BLaER1 (cell line): Measurements from ENCODE around the gene ZHX3.

Source experiments
- H3K27ac ChIP-seq: shearing (Covaris generic); formaldehyde crosslinking; 2 replicates; pipeline ENCODE4 v1.8.1; 2022
- H3K27me3 ChIP-seq: shearing (Covaris generic); formaldehyde crosslinking; 2 replicates; pipeline ENCODE4 v1.8.1; 2022
- H3K36me3 ChIP-seq: shearing (Covaris generic); formaldehyde crosslinking; 2 replicates; pipeline ENCODE4 v1.8.1; 2022
- H3K4me1 ChIP-seq: shearing (Covaris generic); formaldehyde crosslinking; 2 replicates; pipeline ENCODE4 v1.8.1; 2022
- H3K4me2 ChIP-seq: shearing (Covaris generic); formaldehyde crosslinking; 2 replicates; pipeline ENCODE4 v1.8.1; 2022
- H3K4me3 ChIP-seq: shearing (Covaris generic); formaldehyde crosslinking; 2 replicates; pipeline ENCODE4 v1.8.1; 2022
- H3K9ac ChIP-seq: shearing (Covaris generic); formaldehyde crosslinking; 2 replicates; pipeline ENCODE4 v1.8.1; 2022
- H3K9me3 ChIP-seq: shearing (Covaris generic); formaldehyde crosslinking; 2 replicates; pipeline ENCODE4 v1.8.1; 2022
- H4K20me1 ChIP-seq: shearing (Covaris generic); formaldehyde crosslinking; 2 replicates; pipeline ENCODE4 v1.8.1; 2022
- Cebpa-rat ChIP-seq: shearing (Covaris generic); IDR thresholded peaks from 2 replicates; pipeline ENCODE4 v1.8.1; 2022

ZHX3 gene

DNA sequence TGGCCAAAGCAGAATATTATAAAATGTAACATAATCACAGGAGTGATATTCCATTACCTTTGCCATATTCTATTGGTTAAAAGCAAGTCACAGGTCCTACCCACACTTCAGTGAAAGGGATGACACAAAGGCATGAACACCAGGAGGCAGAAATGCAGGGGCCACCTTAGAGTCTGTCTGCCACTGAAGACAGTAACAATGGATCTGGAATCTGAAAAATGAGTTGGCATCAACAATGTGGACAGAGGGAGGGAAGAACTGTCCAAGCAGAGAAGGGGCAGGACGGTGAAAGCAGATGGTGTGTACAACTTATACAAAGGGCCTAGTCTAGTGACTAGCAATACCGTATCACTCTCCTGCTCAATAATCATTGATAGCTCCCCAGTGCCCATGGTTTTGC lies 16.5 kb upstream of the ZHX3 start:
- Histone ChIP-seq H3K4me1 (peaks cover 12% of the 10 kb centered on the region), H3K9me3 (no peaks in the 10 kb centered on the region), H4K20me1 (no peaks in the 10 kb centered on the region), H3K4me3 (no peak overlapping the region), H3K27ac (no peak overlapping the region), H3K27me3 (no peaks in the 10 kb centered on the region), H3K36me3 (no peaks in the 10 kb centered on the region), H3K4me2 (no peak overlapping the region), H3K9ac (no peak overlapping the region)
- TF ChIP-seq Cebpa-rat = no peak

DNA sequence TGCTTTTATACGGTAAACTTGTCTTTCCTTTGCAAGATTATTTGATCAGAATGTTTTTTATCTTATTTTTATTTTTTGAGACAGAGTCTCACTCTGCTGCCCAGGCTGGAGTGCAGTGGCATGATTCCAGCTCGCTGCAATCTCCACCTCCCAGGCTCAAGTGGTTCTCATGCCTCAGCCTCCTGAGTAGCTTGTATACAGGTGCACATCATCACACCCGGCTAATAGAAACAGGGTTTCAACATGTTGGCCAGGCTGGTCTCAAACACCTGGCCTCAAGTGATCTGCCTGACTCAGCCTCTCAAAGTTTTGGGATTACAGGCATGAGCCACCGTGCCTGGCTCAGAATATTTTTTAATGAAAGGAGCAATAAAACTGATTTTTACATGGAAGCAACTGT lies 14.2 kb upstream of the ZHX3 start:
- no peak overlapping the region for H3K27ac ChIP-seq
- H3K4me3 ChIP-seq = no peak overlapping the region
- no peak overlapping the region for H3K9ac ChIP-seq
- H3K4me1 ChIP-seq = peaks cover 12% of the 10 kb centered on the region
- no peak overlapping the region for H3K4me2 ChIP-seq
- H4K20me1 ChIP-seq = no peaks in the 10 kb centered on the region
- no peak for TF ChIP-seq Cebpa-rat
- H3K36me3 ChIP-seq = no peaks in the 10 kb centered on the region
- no peaks in the 10 kb centered on the region for H3K27me3 ChIP-seq
- no peaks in the 10 kb centered on the region for H3K9me3 ChIP-seq

DNA sequence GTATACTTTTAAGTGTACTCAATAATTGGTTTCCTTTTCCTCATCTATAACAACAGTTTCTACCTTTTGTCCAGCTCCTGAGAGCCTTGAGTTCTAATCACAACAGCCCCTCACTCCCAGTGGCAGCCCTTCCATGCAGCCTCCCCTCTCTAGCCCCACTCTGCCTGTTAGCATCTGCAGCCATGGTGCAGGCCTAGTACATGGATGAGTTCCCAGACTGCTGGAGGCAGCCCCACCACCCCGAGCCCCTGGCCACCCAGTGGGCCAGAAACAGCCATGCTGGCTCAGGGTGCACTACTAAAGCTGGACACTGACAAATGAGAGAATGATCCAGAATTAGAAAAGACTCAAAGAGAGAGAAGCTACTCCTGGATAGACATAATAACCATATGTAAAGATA lies 13.4 kb upstream of the ZHX3 start:
- H3K4me2 ChIP-seq = no peak overlapping the region
- no peaks in the 10 kb centered on the region for H3K27me3 ChIP-seq
- no peak for TF ChIP-seq Cebpa-rat
- no peak overlapping the region for H3K9ac ChIP-seq
- H3K9me3 ChIP-seq = no peaks in the 10 kb centered on the region
- H4K20me1 ChIP-seq = no peaks in the 10 kb centered on the region
- no peak overlapping the region for H3K4me3 ChIP-seq
- no peaks in the 10 kb centered on the region for H3K36me3 ChIP-seq
- peaks cover 12% of the 10 kb centered on the region for H3K4me1 ChIP-seq
- no peak overlapping the region for H3K27ac ChIP-seq

DNA sequence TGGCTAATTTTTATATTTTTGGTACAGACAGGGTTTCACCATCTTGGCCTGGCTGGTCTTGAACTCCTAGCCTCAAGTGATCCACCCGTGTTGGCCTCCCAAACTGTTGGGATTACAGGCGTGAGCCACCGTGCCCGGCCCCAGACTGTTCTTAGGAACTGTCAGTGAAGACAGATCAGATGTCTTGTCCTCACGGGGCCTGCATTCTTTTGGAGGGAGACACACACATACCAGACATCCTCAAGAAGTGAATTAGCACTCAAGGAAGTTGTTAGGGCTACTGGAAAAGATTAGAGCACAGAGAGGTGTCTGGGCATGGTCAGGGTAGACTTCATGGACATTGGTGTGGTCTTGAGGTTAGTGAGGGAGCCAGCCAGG lies 12.8 kb upstream of the ZHX3 start:
- H3K9ac ChIP-seq = no peak overlapping the region
- peaks cover 12% of the 10 kb centered on the region for H3K4me1 ChIP-seq
- TF ChIP-seq Cebpa-rat = no peak
- no peaks in the 10 kb centered on the region for H4K20me1 ChIP-seq
- no peaks in the 10 kb centered on the region for H3K27me3 ChIP-seq
- H3K4me2 ChIP-seq = peak overlapping the region; percentile 33; the same call in 1 of the 2 replicates
- H3K9me3 ChIP-seq = no peaks in the 10 kb centered on the region
- no peaks in the 10 kb centered on the region for H3K36me3 ChIP-seq
- H3K4me3 ChIP-seq = no peak overlapping the region
- no peak overlapping the region for H3K27ac ChIP-seq

DNA sequence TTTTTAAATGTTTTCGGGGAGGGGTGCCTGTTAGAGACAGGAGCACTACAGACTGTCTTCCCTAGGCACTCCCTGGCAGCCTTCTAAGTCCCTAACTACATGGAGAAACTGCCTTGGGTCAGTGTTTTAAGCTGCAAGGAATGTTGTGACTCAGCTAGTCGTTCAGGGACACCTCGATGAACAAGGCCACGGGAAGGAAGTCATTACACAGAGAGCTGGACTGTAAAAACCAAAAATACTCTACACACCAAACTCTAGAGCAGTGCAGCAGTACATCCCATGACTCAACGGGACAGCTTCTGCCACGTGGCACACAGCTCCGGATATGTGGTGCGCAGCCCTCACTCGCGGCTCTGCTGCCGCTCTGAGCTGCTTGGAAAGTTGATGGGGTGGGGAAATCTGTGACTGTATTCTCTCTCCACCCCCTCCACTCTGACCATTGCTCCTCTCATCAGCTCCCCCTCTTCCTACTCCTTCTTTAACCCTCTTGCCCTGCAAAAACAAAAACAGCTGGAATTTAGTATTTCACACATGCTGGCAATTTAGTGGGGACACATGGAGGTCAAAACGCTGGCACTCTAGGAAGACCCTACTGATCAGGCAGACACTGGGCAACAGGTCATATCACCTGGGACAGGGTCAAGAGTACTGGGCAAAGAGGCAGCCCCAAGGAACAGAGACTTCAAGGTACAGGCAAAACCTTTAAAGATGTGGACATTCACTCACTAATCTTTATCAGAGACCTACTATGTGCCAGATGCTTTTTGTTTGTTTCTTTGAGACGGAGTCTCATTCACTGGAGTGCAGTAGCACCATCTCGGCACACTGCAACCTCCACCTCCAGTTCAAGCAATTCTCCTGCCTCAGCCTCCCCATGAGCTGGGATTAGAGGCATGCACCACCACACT lies 12.2 kb upstream of the ZHX3 start:
- Histone ChIP-seq H3K36me3 (no peaks in the 10 kb centered on the region), H3K9ac (no peak overlapping the region; the same call in 1 of the 2 replicates), H3K4me2 (peak overlapping the region; percentile 33), H3K9me3 (no peaks in the 10 kb centered on the region), H3K4me1 (peaks cover 12% of the 10 kb centered on the region), H3K27ac (no peak overlapping the region), H4K20me1 (no peaks in the 10 kb centered on the region), H3K4me3 (no peak overlapping the region), H3K27me3 (no peaks in the 10 kb centered on the region)
- no peak for TF ChIP-seq Cebpa-rat

DNA sequence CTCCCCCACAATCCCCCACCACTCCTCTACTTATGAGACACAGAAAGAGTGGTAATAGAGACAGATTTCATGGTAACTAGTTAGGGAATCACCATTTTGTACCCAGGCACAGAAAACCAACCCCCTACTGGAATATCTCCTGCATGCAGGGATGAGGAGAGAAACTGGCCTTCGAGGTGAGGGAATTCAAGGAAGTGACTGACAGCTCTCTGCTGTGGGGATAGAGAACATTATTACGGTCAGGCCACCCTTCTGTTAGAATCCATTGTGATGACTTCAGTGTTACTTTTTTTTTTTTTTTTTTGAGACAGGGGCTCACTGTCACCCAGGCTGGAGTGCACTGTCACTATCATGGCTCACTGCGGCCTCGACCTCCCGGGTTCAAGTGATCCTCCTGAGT lies 9.6 kb upstream of the ZHX3 start:
- H3K36me3 ChIP-seq = no peaks in the 10 kb centered on the region
- H3K9ac ChIP-seq = no peak overlapping the region
- H3K27me3 ChIP-seq = no peaks in the 10 kb centered on the region
- no peak overlapping the region for H3K4me3 ChIP-seq
- no peak for TF ChIP-seq Cebpa-rat
- peaks cover 12% of the 10 kb centered on the region for H3K4me1 ChIP-seq
- H4K20me1 ChIP-seq = no peaks in the 10 kb centered on the region
- H3K4me2 ChIP-seq = no peak overlapping the region
- no peaks in the 10 kb centered on the region for H3K9me3 ChIP-seq
- no peak overlapping the region for H3K27ac ChIP-seq

DNA sequence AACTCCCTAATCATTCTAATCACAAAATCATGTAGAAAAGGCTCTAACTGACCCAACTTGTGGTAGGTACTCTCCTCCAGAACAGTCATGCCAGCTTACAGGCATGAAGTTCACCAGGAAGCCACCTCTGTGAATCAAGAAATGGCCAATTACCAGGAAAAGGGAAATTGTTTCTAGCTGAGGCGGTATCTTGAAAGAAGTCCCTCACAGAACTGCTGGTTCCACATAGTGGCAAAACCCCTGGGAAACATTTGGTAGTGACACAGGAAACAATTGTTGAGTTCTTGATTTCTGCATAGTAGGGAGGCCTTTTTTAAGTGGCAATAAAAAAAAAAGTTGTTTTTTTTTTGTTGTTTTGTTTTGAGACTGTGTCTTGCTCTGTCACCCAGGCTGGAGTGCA lies 3.4 kb upstream of the ZHX3 start:
- TF ChIP-seq Cebpa-rat = no peak
- H3K9ac ChIP-seq = no peak overlapping the region
- no peak overlapping the region for H3K4me3 ChIP-seq
- H3K4me2 ChIP-seq = no peak overlapping the region
- H3K9me3 ChIP-seq = no peaks in the 10 kb centered on the region
- H3K4me1 ChIP-seq = peaks cover 24% of the 10 kb centered on the region
- H3K27ac ChIP-seq = no peak overlapping the region
- no peaks in the 10 kb centered on the region for H4K20me1 ChIP-seq
- H3K27me3 ChIP-seq = no peaks in the 10 kb centered on the region
- H3K36me3 ChIP-seq = no peaks in the 10 kb centered on the region

DNA sequence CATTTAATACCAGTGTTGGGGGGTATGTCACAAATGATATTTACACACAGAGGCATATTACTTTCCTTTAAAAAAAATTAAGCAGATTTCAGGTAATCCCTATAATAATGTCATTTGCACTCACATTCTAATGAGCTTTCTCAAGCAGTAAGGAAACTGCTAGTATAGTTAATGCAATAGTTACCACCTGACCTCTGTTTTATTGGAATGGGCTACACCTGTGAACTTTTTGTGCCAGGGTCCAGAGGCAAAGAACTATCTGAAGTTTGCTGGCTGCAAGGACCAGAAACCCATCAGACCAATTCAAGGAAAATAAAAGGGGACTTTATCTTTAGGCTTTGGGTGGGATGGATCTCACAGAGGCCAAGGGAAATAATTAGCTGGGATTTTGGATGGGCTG lies 2.9 kb upstream of the ZHX3 start:
- H3K4me2 ChIP-seq = no peak overlapping the region
- peaks cover 29% of the 10 kb centered on the region for H3K4me1 ChIP-seq
- no peaks in the 10 kb centered on the region for H4K20me1 ChIP-seq
- H3K27me3 ChIP-seq = no peaks in the 10 kb centered on the region
- no peaks in the 10 kb centered on the region for H3K9me3 ChIP-seq
- no peaks in the 10 kb centered on the region for H3K36me3 ChIP-seq
- H3K9ac ChIP-seq = no peak overlapping the region
- no peak overlapping the region for H3K27ac ChIP-seq
- H3K4me3 ChIP-seq = no peak overlapping the region
- no peak for TF ChIP-seq Cebpa-rat

DNA sequence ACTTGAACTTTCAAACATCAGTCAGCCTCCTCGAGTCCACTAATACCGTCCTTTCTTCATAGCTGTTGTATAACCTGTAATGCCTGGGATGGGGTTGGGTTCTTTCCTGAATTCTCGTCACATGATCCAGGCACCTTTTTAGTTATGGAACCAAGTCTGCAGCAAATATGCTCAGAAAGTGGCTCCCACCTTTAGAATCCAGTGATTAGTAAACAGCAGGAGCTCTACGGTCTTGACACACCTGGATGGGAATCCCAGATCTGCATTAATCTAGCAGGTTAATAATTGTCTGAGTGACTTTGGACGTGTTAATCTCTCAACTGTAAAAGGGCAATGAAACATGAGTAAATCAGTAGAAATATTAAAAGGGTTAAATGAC lies 729 bp upstream of the ZHX3 start:
- peak overlapping the region; percentile 59; the same call in 1 of the 2 replicates for H3K27ac ChIP-seq
- no peak overlapping the region for H3K9ac ChIP-seq

DNA sequence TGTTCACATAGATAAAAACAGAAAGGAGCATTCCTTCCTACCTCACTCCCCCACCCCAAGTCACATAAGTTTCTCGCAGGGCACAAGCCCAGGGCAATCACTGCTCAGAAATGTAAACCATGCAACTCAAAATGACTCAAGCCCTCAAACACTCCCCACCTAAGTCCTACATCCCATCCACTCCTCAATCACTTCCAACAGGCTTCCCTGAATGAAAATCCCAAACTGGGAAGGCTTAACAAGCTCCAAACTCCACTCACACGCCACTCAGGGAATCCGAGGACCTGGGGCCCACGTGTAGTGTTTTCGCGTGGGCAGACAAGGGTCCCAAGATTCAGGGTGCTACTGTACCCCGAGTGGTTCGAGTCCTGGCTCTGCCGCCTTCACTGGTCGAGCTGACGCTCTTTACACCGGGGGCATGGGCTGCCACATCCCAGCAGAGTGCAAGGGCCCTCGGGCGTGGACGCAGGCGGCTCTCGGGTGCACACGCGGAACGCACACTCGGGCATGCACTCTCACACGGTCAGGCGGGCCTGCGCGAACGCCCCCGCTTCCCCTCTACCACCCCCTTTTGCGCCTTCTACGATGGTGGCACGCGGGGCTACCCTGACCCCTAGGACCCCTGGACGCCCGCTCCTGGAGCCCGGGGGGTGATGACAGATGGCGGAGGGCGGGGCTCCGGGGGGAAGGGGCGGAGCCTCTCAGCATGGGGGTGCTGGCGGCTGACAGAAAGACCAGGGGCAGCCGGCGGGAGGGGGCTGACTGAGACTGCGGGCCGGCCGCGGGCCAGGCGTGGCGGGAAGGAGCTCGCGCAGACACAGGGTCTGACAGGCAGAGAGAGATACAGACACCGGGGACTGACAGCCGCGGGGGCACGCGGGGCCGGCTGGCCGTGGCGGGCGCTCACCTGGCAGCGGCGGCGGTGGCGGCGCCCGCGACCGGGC lies 657 bp downstream of the ZHX3 start:
- Histone ChIP-seq H3K36me3 (peaks cover 11% of the 10 kb centered on the region; the same call in 1 of the 2 replicates), H3K4me3 (peak overlapping the region; percentile 95), H3K27me3 (no peaks in the 10 kb centered on the region), H3K9me3 (peaks cover 7% of the 10 kb centered on the region), H3K9ac (peak overlapping the region; percentile 95), H3K4me1 (peaks cover 30% of the 10 kb centered on the region), H3K4me2 (peak overlapping the region; percentile 98), H4K20me1 (no peaks in the 10 kb centered on the region), H3K27ac (peak overlapping the region; percentile 99)
- TF ChIP-seq Cebpa-rat = no peak

More for the DNA sequence above, 729 bp upstream of the ZHX3 start:
- no peaks in the 10 kb centered on the region for H4K20me1 ChIP-seq
- H3K27me3 ChIP-seq = no peaks in the 10 kb centered on the region
- H3K4me2 ChIP-seq = peak overlapping the region; percentile 98
- H3K36me3 ChIP-seq = no peaks in the 10 kb centered on the region
- peak overlapping the region; percentile 95; the same call in 1 of the 2 replicates for H3K4me3 ChIP-seq
- H3K4me1 ChIP-seq = peaks cover 30% of the 10 kb centered on the region
- no peaks in the 10 kb centered on the region for H3K9me3 ChIP-seq
- no peak for TF ChIP-seq Cebpa-rat
